SK-N-SH treated with all-trans-retinoic acid at 6 μM for 48 hours (cell line): ENCODE measurements around the gene ABCA6.

Source experiments
- ATAC-seq: fragments of 200-7000 bp; cut with Tn5 transposase; 3 replicates; pipeline ENCODE4 v1.9.1; 2020; ENCODE audit warnings: mild to moderate bottlenecking, moderate library complexity
- ARNTL ChIP-seq: fragments of 450-650 bp; formaldehyde crosslinking; IDR thresholded peaks from 2 replicates; pipeline ENCODE4 v1.5.0; 2020; ENCODE audit warnings: low read depth, mild to moderate bottlenecking, moderate library complexity, borderline replicate concordance
- BACH2 ChIP-seq: fragments of 250-450 bp; sonication (Bioruptor Pico); IDR thresholded peaks from 2 replicates; pipeline ENCODE4 v1.9.0; 2021; ENCODE audit warnings: mild to moderate bottlenecking, borderline replicate concordance
- CSDC2 ChIP-seq: fragments of 250-450 bp; sonication (Bioruptor Pico); IDR thresholded peaks from 2 replicates; pipeline ENCODE4 v1.5.0; 2020; ENCODE audit warnings: mild to moderate bottlenecking, moderate library complexity
- ESRRG ChIP-seq: fragments of 250-450 bp; sonication (Bioruptor Pico); IDR thresholded peaks from 2 replicates; pipeline ENCODE4 v1.6.1; 2021; ENCODE audit warnings: mild to moderate bottlenecking
- GLIS3 ChIP-seq: fragments of 250-450 bp; sonication (Bioruptor Pico); IDR thresholded peaks from 2 replicates; pipeline ENCODE4 v1.5.0; 2020; ENCODE audit warnings: mild to moderate bottlenecking, moderate library complexity
- ISL1 ChIP-seq: fragments of 250-450 bp; sonication (Bioruptor Pico); IDR thresholded peaks from 2 replicates; pipeline ENCODE4 v2.1.2; 2022; ENCODE audit warnings: mild to moderate bottlenecking, moderate library complexity
- OSR1 ChIP-seq: fragments of 250-450 bp; sonication (Bioruptor Pico); IDR thresholded peaks from 2 replicates; pipeline ENCODE4 v1.8.0; 2022; ENCODE audit warnings: moderate library complexity, mild to moderate bottlenecking, inconsistent platforms
- RARB ChIP-seq: fragments of 250-450 bp; sonication (Bioruptor Pico); IDR thresholded peaks from 2 replicates; pipeline ENCODE4 v1.8.0; 2021; ENCODE audit warnings: mild to moderate bottlenecking, moderate library complexity
- SNAI2 ChIP-seq: fragments of 250-450 bp; sonication (Bioruptor Pico); IDR thresholded peaks from 2 replicates; pipeline ENCODE4 v1.5.0; 2020; ENCODE audit warnings: mild to moderate bottlenecking, moderate library complexity
- TCF4 ChIP-seq: fragments of 250-450 bp; sonication (Bioruptor Pico); IDR thresholded peaks from 2 replicates; pipeline ENCODE4 v1.8.0; 2021; ENCODE audit warnings: mild to moderate bottlenecking, moderate library complexity, borderline replicate concordance
- TOX ChIP-seq: fragments of 250-450 bp; sonication (Bioruptor Pico); IDR thresholded peaks from 2 replicates; pipeline ENCODE4 v1.8.0; 2021; ENCODE audit warnings: mild to moderate bottlenecking, moderate library complexity, borderline replicate concordance
- ZC3H10 ChIP-seq: fragments of 250-450 bp; sonication (Bioruptor Pico); IDR thresholded peaks from 2 replicates; pipeline ENCODE4 v1.5.1; 2021; ENCODE audit warnings: mild to moderate bottlenecking, moderate library complexity
- ZFP3 ChIP-seq: fragments of 250-450 bp; sonication (Bioruptor Pico); IDR thresholded peaks from 2 replicates; pipeline ENCODE4 v1.5.0; 2020; ENCODE audit warnings: mild to moderate bottlenecking, moderate library complexity
- ZFP30 ChIP-seq: fragments of 450-650 bp; formaldehyde crosslinking; IDR thresholded peaks from 2 replicates; pipeline ENCODE4 v1.5.0; 2022; ENCODE audit warnings: mild to moderate bottlenecking, moderate library complexity
- ZNF70 ChIP-seq: fragments of 450-650 bp; formaldehyde crosslinking; IDR thresholded peaks from 2 replicates; pipeline ENCODE4 v1.5.0; 2020; ENCODE audit warnings: mild to moderate bottlenecking, moderate library complexity
- ZNF8 ChIP-seq: fragments of 450-650 bp; formaldehyde crosslinking; IDR thresholded peaks from 2 replicates; pipeline ENCODE4 v1.5.0; 2020; ENCODE audit warnings: mild to moderate bottlenecking, moderate library complexity
- TF ChIP-seq, protein P1 (sequence below): fragments of 250-450 bp; sonication (Bioruptor Pico); IDR thresholded peaks from 2 replicates; pipeline ENCODE4 v1.5.1; 2021; ENCODE audit warnings: mild to moderate bottlenecking, moderate library complexity
- TF ChIP-seq, protein P2 (sequence below): fragments of 250-450 bp; sonication (Bioruptor Pico); IDR thresholded peaks from 2 replicates; pipeline ENCODE4 v1.5.0; 2020; ENCODE audit warnings: mild to moderate bottlenecking, moderate library complexity
- TF ChIP-seq, protein P3 (sequence below): fragments of 250-450 bp; sonication (Bioruptor Pico); IDR thresholded peaks from 2 replicates; pipeline ENCODE4 v1.5.1; 2020; ENCODE audit warnings: low read depth, mild to moderate bottlenecking, moderate library complexity

ABCA6 gene

DNA sequence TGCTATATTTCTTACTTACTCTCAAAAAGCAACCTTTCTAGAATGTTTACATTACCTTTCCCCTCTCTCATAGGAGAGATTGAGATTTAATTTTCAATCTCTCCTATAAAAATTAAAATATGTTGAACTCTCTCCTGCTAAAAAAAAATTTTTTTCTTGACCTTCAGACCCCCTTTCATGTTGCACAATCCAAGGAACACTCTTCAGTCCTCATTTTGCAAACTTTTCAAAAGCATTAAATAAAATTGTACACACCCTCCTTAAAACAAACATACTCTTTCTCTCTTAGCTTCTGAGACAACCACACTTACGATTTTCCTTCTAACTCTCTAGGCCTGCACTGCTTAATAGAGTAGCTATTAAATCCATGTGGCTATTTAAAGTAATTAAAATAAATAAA is 8.6 kb upstream of the ABCA6 start (continued):
- TF ChIP-seq, protein P1, sequence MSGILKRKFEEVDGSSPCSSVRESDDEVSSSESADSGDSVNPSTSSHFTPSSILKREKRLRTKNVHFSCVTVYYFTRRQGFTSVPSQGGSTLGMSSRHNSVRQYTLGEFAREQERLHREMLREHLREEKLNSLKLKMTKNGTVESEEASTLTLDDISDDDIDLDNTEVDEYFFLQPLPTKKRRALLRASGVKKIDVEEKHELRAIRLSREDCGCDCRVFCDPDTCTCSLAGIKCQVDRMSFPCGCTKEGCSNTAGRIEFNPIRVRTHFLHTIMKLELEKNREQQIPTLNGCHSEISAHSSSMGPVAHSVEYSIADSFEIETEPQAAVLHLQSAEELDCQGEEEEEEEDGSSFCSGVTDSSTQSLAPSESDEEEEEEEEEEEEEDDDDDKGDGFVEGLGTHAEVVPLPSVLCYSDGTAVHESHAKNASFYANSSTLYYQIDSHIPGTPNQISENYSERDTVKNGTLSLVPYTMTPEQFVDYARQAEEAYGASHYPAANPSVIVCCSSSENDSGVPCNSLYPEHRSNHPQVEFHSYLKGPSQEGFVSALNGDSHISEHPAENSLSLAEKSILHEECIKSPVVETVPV (CRISPR knock-in tag), result no peak
- TF ChIP-seq, protein P2, sequence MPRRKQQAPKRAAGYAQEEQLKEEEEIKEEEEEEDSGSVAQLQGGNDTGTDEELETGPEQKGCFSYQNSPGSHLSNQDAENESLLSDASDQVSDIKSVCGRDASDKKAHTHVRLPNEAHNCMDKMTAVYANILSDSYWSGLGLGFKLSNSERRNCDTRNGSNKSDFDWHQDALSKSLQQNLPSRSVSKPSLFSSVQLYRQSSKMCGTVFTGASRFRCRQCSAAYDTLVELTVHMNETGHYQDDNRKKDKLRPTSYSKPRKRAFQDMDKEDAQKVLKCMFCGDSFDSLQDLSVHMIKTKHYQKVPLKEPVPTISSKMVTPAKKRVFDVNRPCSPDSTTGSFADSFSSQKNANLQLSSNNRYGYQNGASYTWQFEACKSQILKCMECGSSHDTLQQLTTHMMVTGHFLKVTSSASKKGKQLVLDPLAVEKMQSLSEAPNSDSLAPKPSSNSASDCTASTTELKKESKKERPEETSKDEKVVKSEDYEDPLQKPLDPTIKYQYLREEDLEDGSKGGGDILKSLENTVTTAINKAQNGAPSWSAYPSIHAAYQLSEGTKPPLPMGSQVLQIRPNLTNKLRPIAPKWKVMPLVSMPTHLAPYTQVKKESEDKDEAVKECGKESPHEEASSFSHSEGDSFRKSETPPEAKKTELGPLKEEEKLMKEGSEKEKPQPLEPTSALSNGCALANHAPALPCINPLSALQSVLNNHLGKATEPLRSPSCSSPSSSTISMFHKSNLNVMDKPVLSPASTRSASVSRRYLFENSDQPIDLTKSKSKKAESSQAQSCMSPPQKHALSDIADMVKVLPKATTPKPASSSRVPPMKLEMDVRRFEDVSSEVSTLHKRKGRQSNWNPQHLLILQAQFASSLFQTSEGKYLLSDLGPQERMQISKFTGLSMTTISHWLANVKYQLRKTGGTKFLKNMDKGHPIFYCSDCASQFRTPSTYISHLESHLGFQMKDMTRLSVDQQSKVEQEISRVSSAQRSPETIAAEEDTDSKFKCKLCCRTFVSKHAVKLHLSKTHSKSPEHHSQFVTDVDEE, result no peak
- no peak for TF ChIP-seq ZC3H10
- no peak for TF ChIP-seq GLIS3 (CRISPR knock-in tag)
- no peak for TF ChIP-seq OSR1 (CRISPR knock-in tag)
- no peak for TF ChIP-seq ZFP3 (CRISPR knock-in tag)
- no peak for TF ChIP-seq CSDC2 (CRISPR knock-in tag)

DNA sequence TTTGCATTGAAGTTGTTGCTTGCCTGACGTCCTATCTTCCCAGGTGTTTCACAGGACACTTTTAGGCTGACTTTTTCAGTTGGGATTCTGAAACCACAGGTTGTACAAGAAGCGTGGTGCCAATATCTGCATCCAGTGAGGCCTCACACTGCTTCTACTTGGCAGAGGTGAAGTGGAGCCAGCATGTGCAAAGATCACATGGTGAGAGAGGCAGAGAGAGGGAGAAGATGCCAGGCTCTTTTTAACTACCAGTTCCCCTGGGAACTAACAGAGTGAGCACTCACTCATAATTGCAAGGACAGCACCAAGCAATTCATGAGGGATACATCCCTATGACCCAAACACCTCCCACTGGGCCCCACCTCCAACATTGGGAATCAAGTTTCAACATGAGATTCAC is 5.8 kb upstream of the ABCA6 start:
- TF ChIP-seq, protein P1 (CRISPR knock-in tag), result no peak
- TF ChIP-seq RARB (CRISPR knock-in tag), result no peak
- TF ChIP-seq ARNTL (CRISPR knock-in tag), result no peak
- TF ChIP-seq, protein P2, result no peak
- no peak for TF ChIP-seq ZC3H10
- no peak for TF ChIP-seq TOX (CRISPR knock-in tag)
- TF ChIP-seq CSDC2 (CRISPR knock-in tag), result no peak
- TF ChIP-seq ZNF70 (CRISPR knock-in tag), result no peak
- no peak for TF ChIP-seq ESRRG
- no peak for TF ChIP-seq GLIS3 (CRISPR knock-in tag)
- no peak for TF ChIP-seq SNAI2 (CRISPR knock-in tag)
- no peak for TF ChIP-seq ZFP30 (CRISPR knock-in tag)
- no peak for TF ChIP-seq OSR1 (CRISPR knock-in tag)
- TF ChIP-seq ISL1 (CRISPR knock-in tag), result no peak
- TF ChIP-seq, protein P3, sequence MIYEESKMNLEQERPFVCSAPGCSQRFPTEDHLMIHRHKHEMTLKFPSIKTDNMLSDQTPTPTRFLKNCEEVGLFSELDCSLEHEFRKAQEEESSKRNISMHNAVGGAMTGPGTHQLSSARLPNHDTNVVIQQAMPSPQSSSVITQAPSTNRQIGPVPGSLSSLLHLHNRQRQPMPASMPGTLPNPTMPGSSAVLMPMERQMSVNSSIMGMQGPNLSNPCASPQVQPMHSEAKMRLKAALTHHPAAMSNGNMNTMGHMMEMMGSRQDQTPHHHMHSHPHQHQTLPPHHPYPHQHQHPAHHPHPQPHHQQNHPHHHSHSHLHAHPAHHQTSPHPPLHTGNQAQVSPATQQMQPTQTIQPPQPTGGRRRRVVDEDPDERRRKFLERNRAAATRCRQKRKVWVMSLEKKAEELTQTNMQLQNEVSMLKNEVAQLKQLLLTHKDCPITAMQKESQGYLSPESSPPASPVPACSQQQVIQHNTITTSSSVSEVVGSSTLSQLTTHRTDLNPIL (CRISPR knock-in tag), result no peak
- TF ChIP-seq BACH2 (CRISPR knock-in tag), result no peak
- no peak for TF ChIP-seq ZNF8
- no peak for TF ChIP-seq TCF4 (CRISPR knock-in tag)
- no peak for ATAC-seq

DNA sequence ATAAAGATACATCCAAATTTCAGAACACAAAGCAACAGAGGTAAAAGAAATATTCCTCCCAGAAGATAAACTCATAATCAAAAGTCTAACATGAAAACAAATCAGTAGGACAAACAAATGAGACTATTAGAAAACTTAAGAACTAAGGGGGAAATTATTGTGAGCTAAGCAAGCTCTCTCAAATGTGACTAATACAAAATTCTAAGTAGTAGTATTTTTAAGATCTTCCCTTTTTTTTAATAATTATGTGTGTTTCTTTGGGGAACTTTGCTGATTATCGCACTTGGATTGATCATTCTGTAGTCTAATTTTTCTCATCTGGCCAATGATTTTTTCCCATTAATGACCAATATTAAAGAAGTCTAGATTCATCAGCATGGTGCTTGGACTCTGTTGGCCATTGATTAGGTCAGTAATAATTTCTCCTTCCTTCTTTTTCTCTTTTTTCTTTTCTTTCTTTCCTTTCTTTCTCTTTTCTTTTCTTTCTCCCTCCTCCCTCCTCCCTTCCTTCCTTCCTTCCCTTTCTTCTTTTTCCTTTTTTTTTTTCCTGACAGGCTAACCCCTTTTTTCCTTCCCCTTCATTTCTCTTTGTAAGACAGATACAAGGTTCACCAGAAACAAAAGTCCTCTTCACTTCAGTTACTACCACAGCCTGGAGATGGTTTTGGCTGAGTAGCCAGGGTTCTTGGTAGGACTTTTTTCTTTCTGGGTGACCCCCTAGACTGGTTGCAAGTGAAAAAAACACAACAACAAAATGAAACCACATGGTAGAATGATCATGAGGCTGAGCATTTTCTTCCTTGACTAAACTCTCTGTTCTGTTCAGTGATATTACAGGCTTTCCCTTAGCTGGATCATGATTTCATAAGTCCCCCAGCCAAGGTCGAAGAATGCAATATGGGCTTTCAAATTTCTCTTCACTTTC is 2.9 kb upstream of the ABCA6 start:
- ATAC-seq, result no peak
- TF ChIP-seq ISL1 (CRISPR knock-in tag) (no peak), ZC3H10 (no peak)
